Measurements from ENCODE around the gene HOXB5. TPM values are rescaled to one million over a fixed set of nuclear protein-coding genes. Genes with fewer than 3 reads are reported as not detected.

Gene HOXB5
- total RNA-seq, 6 experiments from 2014 or later: not detected

- DNase-seq: no peak
- Mint-ChIP-seq H3K4me1 (ENCODE audit: low read depth) (peaks cover 2% of the 10 kb centered on the region; the same call in 1 of the 2 replicates), H3K27me3 (ENCODE audit: insufficient read depth) (peaks cover 84% of the 10 kb centered on the region), H3K36me3 (ENCODE audit: low read depth) (no peaks in the 10 kb centered on the region), H3K4me3 (no peak overlapping the region), H3K27ac (no peak overlapping the region), H3K9me3 (no peaks in the 10 kb centered on the region)
- TF ChIP-seq, protein P1, sequence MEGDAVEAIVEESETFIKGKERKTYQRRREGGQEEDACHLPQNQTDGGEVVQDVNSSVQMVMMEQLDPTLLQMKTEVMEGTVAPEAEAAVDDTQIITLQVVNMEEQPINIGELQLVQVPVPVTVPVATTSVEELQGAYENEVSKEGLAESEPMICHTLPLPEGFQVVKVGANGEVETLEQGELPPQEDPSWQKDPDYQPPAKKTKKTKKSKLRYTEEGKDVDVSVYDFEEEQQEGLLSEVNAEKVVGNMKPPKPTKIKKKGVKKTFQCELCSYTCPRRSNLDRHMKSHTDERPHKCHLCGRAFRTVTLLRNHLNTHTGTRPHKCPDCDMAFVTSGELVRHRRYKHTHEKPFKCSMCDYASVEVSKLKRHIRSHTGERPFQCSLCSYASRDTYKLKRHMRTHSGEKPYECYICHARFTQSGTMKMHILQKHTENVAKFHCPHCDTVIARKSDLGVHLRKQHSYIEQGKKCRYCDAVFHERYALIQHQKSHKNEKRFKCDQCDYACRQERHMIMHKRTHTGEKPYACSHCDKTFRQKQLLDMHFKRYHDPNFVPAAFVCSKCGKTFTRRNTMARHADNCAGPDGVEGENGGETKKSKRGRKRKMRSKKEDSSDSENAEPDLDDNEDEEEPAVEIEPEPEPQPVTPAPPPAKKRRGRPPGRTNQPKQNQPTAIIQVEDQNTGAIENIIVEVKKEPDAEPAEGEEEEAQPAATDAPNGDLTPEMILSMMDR (IDR thresholded peaks at IDR 0.05): no peak
Observed at GRCh38 chr17:48577330-48577945, 16.1 kb downstream of the HOXB5 start.

- H3K9me3 Mint-ChIP-seq: no peaks in the 10 kb centered on the region
- TF ChIP-seq, protein P1 (IDR thresholded peaks at IDR 0.05): no peak
- H3K27me3 Mint-ChIP-seq (ENCODE audit: insufficient read depth): peaks cover 85% of the 10 kb centered on the region
- H3K27ac Mint-ChIP-seq: no peak overlapping the region
- H3K36me3 Mint-ChIP-seq (ENCODE audit: low read depth): no peaks in the 10 kb centered on the region
- no peak overlapping the region for H3K4me3 Mint-ChIP-seq
- DNase-seq: no peak
- no peaks in the 10 kb centered on the region for H3K4me1 Mint-ChIP-seq (ENCODE audit: low read depth)
Observed at GRCh38 chr17:48576479-48577309, 16.9 kb downstream of the HOXB5 start.

- Mint-ChIP-seq H3K9me3 (no peaks in the 10 kb centered on the region), H3K36me3 (ENCODE audit: low read depth) (no peaks in the 10 kb centered on the region), H3K4me3 (no peak overlapping the region), H3K27ac (no peak overlapping the region), H3K4me1 (ENCODE audit: low read depth) (no peaks in the 10 kb centered on the region), H3K27me3 (ENCODE audit: insufficient read depth) (peaks cover 77% of the 10 kb centered on the region)
- no peak for DNase-seq
- TF ChIP-seq, protein P1 (IDR thresholded peaks at IDR 0.05): no peak
Observed at GRCh38 chr17:48575673-48576478, 17.7 kb downstream of the HOXB5 start.

DNA sequence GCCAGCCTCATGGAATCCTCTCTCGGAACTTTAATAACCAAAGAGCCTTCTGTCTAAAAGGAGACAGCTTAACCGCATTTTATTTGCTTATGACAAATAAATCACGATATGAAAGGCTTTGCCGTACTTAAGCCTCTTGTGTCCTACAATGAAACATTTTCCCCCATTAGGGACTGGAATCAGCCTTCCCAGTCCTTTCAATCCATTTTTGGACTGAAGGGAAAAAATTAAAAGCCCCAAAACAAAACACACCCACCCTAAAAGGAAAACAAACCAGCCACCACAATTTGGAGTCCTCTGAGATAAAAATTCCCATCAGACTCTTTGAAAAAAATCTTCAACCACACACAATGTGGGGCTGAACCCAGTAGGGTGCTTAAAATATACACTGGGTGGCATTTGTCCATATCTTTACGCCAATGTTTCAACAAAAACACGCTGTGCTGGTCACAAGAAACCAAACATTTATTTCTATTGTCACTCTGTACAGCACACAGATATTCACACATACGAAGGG, 18.5 kb downstream of the HOXB5 start:
- no peak overlapping the region for H3K4me3 Mint-ChIP-seq
- peaks cover 71% of the 10 kb centered on the region for H3K27me3 Mint-ChIP-seq (ENCODE audit: insufficient read depth)
- H3K27ac Mint-ChIP-seq: no peak overlapping the region
- TF ChIP-seq, protein P1 (IDR thresholded peaks at IDR 0.05): no peak
- DNase-seq: no peak
- no peaks in the 10 kb centered on the region for H3K4me1 Mint-ChIP-seq (ENCODE audit: low read depth)
- no peaks in the 10 kb centered on the region for H3K9me3 Mint-ChIP-seq
- no peaks in the 10 kb centered on the region for H3K36me3 Mint-ChIP-seq (ENCODE audit: low read depth)

- Mint-ChIP-seq H3K27me3 (ENCODE audit: insufficient read depth) (peaks cover 66% of the 10 kb centered on the region), H3K27ac (no peak overlapping the region), H3K36me3 (ENCODE audit: low read depth) (no peaks in the 10 kb centered on the region), H3K4me3 (no peak overlapping the region), H3K9me3 (no peaks in the 10 kb centered on the region), H3K4me1 (ENCODE audit: low read depth) (no peaks in the 10 kb centered on the region)
- TF ChIP-seq, protein P1 (IDR thresholded peaks at IDR 0.05): no peak
- DNase-seq: no peak
Observed at GRCh38 chr17:48574505-48575065, 19.0 kb downstream of the HOXB5 start.
